Fibroblast of skin of abdomen (primary cell): ENCODE measurements around the gene SPDEF.
A peak's percentile ranks its signal among the peaks of the same experiment; 100 is the strongest.

Source experiments
- DNase-seq: peaks from one replicate; pipeline ENCODE4 v3.0.0-alpha.2; 2013

The SPDEF gene

DNA sequence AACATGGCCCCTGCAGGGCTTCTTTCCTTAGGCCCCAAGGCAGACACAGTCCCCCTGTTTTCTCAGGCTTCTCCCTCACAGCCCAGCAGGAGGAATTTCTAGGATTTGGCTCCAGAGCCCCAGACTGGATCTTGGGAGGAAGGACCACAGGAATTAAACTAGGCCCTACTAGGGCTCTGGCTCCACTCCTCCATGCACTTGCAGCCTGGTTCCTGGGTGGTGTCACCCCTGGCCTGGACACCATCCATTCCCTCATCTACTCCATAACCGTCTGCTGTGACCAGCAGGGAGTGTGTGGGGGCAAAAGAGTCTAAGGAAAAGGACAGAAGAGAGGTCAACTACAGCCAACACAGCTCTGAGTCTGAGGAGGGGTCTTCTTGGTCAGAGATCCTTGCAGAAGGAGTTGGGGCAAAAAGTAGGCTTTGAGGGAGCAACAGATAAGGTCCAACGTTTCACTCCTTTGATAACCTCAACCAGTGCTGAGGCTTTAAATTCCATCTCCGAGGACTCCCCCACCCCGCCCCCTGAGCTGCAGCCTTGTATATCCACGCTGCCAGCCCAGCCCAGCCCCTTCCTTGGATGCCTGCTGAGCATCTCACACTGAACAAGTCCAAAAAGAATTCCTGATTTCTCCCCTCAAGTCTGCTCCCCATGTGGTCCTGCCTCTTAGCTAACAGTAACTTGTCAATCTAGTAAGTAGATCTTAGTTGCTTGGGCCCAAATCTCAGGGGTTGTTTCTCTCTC, 27.9 kb upstream of the SPDEF start:
- no peak for DNase-seq

DNA sequence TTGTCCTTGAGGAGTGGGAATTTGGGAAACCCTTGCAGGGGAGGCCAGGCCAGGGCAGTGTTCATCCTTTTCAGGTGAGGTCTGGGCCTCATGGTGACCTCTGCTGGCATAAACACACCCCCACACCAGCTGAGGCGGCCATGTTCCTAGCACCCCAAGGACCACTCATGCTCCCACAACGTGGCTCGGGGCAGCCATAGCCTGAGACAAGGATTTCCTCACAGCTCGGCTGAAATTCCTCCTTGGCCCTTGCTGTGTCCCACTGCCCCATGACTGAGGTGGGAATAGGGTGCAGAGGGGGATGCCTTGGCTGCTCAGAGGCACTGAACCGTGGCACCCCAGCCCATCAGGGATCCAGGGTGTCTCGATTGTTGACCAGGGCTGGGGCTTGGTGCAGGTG, 27.3 kb upstream of the SPDEF start:
- DNase-seq: no peak

DNA sequence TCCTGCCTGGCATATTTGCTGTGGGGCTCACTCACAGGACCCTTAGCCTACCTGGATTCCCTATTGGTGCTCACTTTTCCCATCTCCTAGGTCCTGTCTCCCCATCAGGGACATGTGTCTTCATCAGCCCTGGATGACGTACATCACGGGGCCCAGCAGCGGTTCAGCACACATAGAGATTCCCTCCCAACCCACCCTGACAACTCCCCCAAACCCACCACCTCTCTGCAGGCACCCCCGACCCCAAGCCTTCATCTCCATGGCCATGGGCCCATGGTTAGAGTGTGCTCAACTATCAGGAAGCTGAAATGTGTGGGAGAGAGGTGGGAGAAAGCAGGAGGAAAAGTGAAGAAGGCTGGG, 25.4 kb upstream of the SPDEF start:
- DNase-seq: no peak

DNA sequence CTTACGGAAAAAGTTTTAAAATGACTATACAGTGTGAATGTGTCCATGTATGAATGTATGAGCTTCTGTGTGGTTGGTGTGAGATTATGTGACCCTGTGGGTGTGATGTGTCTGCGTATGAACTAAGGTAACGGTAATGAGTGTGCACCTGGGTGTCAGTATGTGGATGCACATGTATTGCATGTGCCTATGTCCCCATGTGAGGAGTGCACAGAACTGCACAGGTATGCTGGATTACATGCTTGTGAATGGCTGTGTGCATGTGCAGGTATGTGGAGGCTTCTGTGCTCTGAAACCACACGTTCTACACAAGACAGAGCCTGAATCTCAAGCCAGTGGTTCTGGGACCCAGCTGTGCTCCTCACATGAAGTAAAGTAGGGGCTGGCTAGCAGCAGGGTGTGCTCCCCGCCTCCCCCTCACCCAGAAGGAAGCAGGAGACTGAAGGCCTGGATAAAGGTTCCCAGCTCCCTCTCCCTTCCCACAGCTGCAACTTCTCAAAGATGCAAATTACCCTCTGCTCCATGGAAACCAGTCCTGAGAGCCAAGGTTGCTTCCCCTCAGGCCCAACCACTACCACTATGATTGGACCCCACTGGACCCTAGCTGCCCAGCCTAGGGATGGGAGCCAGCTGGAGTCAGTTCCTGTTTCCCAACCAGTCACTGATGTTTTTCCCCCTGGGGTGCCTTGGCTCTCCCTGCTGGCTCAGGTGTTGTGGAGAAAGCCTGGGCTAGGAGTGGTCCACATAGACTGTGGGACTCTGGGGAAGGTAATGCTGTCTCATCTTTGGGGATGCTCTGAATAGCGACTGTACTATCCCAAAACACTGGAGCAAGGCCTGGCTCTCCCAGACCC, 24.8 kb upstream of the SPDEF start:
- DNase-seq: no peak

DNA sequence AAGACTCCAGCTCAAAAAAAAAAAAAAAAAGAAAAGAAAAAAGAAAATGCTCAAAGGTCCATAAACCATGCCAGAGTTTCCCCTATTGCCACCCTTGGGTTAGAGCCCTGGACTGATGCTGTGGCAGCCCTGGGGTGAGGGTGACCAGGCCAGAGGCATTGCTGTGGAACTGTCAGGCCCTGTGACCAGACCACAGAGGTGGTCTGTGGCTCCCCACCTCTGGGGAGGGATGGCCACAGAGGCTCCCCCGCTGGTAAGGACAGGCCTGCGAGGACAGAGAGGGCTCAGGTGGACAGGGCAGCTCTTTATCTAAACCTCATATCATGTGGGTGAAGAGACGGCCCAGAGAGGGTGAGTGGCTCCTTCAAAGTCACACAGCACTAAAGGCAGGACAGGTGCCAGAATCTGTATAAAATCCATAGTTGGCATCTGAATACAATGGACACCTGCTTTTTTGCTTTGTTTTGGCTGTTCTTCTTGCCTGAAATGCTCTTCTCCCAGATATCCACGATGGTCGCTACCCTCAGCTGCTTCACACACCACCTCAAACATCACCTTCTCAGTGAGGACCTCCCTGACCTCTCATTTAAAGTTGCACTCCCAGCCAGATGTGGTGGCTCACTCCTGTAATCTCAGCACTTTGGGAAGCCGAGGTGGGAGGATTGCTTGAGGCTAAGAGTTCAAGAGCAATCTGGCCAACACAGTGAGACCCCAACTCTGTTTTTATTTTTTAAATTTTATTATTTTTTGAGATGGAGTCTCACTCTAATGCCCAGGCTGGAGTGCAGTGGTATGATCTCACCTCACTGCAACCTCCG, 22.5 kb upstream of the SPDEF start:
- DNase-seq: no peak

DNA sequence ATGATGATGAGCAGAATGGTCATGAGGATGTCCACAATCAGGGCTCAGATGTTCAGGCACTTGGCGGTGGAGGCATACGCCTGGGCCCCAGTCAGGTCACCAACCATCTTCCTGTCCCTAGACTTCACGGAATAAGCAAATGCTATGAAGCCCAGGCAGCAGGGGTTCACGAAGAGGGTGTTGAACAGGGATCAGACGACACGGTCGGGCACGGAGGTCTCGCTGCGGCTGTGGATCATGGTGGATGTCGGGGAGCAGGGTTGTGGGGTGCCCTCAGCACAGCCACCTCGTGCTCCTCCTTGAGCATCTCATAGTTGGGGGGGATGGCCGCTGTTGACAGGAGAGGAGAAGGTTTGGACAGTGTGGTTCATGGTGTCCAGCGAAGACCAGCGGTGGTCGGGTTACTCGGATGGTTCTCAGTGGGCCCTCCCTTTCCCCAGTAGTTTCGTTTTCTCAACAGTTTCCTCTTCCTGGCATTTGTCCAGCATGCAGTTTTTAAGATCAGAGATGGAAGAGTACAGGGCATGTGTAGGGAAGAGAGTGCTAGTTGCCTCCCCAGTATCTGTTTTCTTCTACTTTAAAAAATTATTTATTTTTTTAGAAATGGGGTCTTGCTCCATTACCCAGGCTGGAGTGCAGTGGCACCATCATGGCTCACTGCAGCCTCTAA, 20.3 kb upstream of the SPDEF start:
- peak; percentile 7 for DNase-seq

DNA sequence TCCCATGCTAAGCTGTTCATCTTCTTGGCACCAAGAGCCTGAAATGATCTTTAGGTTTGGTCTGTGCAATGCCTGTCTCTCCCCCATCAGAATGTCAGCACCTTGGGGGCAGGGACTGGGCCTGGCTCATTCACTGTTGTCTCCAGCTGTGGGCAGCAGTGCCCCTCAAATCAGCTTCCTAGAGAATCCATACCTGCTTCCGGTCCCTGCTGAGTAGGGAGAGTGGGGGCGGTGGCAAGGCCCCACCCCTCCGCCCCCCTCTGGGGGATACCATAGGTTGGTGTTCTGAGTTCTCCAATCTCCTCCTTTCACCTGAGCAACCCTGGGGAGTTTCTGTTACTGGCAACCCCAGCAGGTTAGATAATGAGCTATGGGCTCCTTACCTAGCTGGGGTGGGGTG, 19.2 kb upstream of the SPDEF start:
- no peak for DNase-seq

DNA sequence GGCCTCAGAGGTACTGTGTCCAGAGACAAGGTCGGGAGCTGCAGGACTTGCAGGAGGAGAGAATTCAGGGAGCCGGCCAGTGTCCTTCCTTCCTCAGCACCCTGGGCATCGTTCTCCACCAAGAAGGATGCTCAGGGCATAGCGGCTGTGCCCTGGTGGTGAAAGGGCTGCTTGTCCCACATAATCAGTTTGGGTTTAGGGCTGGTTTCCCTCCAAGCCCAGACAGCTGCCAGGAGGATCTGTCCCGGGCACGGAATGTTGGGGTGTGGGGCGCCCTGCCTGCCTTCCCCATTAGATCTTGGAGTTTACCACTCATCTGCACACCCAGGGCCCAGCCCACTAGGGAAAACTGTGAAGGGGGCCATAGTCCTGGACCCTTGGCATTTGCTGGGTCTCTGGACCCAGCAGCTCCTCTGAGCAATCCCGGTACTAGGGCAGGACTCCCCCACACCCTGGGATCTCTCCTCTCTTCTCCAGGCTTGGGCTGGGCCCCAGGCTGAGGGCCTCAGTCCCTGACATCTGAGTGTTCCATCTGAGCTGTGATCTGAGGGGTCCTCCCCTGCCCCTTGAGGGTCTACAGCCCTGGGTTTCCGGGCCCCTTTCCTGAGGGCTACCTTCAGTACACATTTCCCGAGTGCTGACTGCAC, 18.6 kb upstream of the SPDEF start:
- no peak for DNase-seq

DNA sequence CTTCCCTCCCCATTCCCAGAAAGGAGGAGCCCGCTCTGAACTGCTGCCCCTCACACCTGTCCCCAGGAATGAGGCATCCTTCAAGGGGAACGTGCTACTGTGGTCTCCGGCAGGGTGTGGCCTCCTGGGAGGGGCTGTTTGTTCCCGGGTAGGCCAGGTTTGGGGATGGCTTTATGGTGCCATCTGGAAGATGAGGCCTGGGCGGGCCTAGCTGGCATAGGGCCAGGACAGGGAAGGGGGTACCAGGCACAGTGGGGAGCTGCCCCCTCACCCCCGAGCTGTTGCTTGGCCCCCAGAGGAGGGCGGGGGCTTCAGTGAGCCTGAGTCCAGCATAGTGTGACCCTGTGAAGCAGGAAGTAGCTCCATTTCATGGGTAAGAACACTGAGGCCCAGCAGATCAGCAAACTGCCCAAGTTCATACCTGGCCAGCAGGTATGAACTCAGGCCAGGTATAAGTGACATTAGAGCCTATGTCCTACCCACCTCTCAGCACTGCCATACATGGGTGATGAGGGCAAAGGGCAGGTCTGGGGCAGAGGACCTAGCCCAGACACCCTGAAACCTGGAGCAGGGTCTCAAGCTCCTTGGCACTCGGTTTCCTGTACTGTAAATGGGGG, 17.5 kb upstream of the SPDEF start:
- DNase-seq: no peak

DNA sequence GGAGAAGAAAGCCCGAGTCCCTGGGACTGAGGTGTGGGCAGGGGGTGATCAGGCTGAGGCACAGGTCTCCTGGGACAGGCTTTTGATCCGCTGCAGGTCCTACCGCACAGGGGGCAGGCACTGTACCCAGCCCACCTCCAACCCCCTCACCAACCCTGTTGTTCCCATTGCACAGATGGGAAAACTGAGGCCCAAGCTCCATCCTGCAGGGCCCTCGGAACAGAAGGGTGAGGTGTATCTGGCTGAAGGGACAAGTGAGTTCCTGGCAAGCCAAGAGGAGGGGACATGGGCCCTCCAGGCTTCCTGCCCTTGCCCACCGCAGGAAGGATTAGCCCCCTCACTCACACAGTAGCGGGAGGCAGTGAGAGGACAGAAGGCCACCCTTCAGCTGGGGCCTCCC, 16.5 kb upstream of the SPDEF start:
- DNase-seq: no peak

DNA sequence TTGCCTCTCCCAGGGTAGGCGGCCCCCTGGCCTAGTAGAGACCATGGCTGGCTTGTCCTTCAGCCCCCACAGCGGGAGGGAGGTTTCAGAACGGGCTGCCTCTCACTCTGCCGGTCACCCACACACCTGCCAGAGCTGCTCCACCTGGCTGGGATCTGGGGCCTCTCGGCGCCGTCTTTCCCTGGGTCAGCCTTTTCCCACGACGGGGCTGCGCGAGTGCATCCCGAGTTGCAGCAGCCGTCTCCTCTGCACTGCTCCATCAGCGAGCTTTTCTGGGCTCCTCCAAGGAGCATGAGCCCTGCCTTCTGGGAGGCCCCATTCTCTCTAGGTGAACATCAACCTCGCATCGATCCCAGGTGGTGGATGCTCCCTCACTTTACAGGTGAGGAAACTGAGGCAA, 15.9 kb upstream of the SPDEF start:
- no peak for DNase-seq

DNA sequence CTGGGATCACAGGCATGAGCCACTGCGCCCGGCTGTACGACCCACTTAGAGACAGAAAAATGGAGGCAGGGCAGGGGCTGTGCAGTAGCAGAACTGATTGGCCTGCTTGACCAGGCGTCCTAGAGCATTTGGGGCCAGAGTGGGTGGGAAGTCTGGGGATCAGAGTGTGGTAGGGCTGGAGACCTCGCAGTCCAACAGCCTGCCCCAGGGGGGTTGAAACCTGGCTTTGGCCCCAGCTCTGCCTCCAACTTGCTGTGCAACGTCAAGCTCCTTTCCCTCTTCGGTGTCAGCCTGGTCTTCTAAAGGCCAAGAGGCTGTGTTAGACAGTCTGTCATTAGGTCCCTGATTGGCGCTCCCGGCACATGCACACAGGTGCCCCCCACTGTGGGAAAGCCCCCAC, 15.3 kb upstream of the SPDEF start:
- DNase-seq: no peak

DNA sequence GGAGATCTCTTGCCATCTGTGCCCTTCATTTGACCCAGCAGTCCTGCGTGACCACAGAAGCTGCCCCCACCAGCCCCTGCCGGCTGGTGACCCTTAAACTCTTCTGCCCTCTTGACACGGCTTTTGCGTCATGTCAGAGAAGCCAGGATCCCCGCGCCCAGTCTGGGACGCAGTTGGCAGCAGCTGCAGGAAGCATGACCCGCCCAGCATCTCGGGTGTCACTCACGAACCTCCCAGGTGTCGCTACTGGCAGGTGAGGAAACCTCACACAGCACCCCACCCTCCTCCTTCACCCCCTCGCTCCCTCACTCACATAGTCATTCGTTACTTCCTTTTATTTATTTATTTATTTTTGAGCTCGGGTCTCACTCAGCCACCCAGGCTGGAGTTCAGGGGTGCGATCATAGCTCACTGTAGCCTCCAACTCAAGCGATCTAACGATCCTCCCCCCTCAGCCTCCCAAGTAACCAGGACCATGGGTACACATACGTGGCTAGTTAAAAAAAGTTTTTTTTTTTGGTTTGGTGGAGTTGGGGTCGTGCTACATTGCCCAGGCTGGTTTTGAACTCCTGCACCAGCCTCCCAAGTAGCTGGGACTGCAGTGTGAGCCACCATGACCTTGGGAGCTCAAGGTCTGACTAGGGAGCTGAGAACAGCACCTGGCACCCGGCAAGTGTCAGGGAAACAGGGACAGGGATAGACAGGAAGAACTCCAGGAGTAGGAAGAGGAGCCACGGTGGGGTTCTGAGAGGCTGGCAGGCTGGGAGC, 14.1 kb upstream of the SPDEF start:
- no peak for DNase-seq

DNA sequence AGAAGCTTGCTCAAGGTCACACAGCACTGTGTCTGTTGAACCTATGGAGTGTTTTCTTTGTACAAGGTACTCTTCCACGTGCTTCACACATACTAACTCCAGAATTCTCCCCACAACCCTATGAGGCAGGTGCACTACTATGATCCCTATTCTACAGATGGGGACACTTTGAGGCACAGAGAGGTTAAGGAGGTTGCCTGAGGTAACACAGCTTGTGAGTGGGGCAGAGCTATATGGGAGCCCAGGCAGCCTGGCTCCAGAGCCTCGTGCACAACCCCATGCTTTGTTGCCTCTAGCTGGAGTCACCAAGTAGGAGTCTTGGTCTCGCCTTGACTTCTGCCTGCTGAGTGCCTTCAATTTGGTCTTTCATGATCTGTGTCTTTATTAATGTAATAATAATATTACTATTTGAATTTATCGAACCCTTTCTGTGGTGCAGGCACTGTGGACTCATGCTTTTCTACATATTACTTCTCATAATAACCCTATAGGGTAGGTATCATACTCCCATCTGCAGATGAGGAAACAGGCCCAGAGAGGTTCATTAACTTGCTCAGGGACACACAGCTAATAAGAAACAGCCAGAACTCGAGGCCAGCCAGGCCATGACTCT, 13.3 kb upstream of the SPDEF start:
- no peak for DNase-seq

DNA sequence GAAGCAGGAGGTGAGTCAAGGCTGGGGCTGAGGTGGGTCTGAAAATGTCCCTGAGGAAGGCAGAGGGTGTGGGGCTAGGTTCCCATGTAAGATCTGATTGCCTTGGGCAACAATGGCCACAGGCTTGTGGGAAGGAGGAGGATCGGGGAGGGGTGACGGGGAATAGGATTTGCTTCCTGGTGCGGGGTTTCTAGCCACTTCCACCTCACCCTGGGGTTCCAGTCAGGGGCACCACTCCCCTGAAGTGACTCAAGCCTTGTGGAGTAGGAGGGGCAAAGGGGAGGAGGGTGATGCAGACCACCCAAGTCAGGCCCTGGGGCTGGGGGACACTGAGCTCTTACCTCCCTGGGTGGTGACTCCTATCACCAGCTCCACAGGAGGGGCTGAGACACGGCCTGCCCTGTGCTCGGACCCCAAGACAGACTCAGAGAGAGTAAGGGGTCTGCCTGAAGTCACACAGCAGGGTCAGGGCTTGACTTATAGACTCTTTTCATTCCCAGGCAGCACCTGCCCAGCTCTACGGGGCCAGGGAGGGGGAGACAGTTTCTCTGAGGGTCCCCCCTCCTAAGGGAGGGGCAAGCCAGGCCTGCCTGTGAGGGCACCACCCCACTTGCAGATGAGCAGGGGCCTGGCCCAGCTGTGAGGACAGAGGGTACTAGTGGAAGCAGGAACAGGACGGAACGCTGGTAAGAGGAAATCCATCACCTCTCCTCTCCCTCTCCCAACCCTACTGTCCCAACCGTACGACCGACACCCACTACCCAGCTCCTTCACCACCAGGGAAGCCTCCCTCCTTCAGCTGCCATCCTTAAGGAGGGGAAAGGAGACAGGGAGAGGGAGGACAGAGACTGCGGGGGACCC, 12.4 kb upstream of the SPDEF start:
- no peak for DNase-seq

DNA sequence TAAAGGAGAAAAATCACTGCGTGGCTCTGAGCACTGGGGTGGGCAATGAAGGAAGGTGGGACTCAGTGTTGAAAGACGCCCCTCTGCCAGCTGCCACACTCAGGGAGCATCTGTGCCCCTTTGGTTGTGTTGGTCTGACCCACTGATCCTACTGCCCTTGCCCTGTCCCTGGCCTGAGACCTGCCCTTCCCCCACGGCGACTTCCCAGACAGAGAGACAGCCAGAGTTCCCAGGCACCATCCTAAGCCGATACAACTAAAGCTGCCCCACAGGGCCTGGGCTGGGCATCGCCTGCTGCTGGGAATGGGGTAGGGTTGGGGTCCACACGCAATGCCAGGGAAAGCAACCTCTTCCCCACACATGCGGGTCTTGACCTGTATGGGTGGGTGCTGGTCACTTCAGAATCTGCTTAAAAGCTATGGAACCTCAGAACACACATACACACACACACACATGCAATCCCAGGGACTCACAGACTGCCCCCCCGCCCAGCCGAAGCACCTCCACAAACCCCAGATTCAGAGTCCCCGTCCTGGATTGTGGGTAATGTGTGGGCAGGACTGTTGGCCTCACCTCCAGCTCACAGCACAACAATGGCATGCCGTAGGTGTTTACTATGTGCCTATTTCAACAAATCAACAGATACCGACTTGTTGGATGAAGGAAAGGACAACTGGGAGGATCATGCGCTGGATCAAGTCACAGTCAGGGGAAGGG, 10.9 kb upstream of the SPDEF start:
- no peak for DNase-seq

DNA sequence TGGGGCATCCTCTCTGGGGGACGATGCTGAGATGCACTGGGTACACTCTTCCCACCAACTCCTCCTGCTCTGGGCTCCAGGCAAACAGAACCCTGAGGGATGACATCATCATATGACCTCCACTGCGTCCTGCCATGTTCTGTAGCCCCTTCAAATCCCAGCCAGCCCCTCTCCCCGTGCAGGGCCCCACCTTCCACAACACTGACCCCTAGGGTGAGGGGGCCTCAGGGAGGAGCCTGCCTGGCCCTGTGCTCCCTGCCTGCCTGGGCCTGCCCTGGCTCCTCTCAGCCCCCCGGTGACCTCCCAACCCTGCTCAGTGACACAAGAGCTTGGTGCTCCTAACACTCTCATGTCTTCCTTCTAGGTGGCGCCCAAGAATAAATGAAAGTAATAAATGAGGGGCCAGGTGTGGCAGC, 9.6 kb upstream of the SPDEF start:
- DNase-seq: no peak

DNA sequence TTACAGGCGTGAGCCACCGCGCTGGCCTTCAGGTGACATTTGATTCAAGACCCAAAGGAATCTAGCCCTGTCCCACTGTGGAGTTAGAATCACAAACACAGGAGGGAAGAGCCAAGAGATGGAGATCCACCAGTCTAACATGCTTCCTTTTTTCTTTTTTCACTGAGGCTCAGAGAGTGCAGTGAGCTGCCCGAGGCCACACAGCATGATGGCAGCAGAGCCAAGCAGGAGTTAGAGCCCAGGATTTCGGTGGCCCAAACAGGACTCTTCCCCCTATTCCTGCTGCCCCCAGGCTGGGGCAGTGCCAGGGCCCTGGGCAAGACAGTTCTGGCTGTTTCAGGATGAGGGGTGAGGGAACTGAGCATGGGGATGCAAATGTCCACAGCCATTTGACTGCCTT, 8.1 kb upstream of the SPDEF start:
- DNase-seq: no peak

DNA sequence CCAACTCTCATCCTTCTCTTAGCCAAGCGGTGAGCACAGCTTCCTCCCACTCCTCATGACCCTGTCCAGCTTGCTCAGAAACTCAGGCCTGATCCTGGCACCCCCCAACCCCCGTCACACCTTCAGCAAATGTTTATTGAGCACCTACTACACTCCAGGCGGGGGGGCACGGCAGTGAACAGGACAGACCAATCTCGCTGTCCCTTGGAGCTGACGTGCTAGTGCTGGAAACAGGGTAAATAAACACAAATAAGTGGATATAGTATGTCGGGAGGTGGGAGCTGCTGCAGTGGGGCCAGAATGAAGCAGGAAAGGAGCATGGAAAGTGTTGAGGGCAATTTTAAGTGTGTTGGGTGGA, 7.4 kb upstream of the SPDEF start:
- DNase-seq: no peak
